BE2C (cell line): ENCODE results near the gene APOOL. TPM values are rescaled to one million over a fixed set of nuclear protein-coding genes. Genes with fewer than 3 reads are reported as not detected.
A peak's percentile ranks its signal among the peaks of the same experiment; 100 is the strongest.
"Not testable (repeated sequence)": the region's sequence is repeated elsewhere in the genome, so short reads cannot be mapped to it uniquely, and the experiment has no call there.

Experiments
- DNase-seq: peaks from one replicate; pipeline ENCODE4 v3.0.0-alpha.2; 2020
- H3K27me3 ChIP-seq: fragments of 250-450 bp; sonication (Bioruptor Pico); 2 replicates; pipeline ENCODE4 v1.5.1; 2020; ENCODE audit warnings: mild to moderate bottlenecking
- H3K36me3 ChIP-seq: fragments of 250-450 bp; sonication (Bioruptor Pico); 2 replicates; pipeline ENCODE4 v1.5.1; 2020; ENCODE audit warnings: mild to moderate bottlenecking
- H3K4me1 ChIP-seq: fragments of 250-450 bp; sonication (Bioruptor Pico); 2 replicates; pipeline ENCODE4 v1.5.1; 2020
- H3K4me3 ChIP-seq: 2 replicates; pipeline ENCODE4 v1.5.1; 2011; ENCODE audit warnings: low read depth, low read length
- H3K9me3 ChIP-seq: fragments of 250-450 bp; sonication (Bioruptor Pico); 2 replicates; pipeline ENCODE4 v1.5.1; 2020
- CTCF ChIP-seq: IDR thresholded peaks from 2 replicates; pipeline ENCODE4 v1.5.1; 2012; ENCODE audit warnings: mild to moderate bottlenecking, low read depth, low read length
- polyA plus RNA-seq: library from polyadenylated mRNA; unstranded; fragments of >200 nt; gene quantifications from one replicate; pipeline ENCODE4 v1.2.1, GENCODE V29; 2012; ENCODE audit warnings: low read depth, missing spikeins; ENCODE audit not compliant: insufficient read length, insufficient read depth

APOOL gene, protein sequence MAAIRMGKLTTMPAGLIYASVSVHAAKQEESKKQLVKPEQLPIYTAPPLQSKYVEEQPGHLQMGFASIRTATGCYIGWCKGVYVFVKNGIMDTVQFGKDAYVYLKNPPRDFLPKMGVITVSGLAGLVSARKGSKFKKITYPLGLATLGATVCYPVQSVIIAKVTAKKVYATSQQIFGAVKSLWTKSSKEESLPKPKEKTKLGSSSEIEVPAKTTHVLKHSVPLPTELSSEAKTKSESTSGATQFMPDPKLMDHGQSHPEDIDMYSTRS
- 4.8 TPM for polyA plus RNA-seq

DNA sequence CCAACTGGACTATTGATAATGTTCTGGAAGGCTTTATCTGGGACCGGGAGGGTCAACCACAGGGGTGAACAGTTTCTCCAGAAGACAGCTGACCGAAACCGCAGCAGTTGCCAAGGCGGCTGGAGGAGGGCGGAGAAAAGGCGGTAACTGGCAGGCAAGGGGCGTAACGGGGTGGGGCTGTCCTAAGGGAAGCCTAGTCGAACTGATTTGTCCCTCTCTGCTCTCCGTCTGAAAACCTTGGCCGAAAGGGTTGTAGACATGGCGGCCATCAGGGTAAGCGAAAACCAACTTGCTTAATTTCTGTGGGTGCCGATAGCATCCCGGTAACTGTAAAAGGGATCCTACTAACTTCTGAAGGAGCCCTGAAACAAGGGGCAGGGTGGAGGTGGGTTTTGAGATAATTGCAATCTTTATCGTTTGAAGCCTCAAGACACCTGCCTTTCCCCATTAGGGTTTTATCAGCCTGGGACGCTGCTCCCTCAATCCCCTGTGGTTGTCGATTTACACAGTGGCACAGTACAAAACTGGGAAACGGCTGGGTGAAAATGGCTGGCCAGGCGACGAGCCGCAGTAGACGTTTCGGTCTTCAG is at the start of gene APOOL:
APOOL (plus strand) TSS at position 223 of the 590 bp plus-strand sequence; CDS start at position 259, 36 bp downstream.
- TF ChIP-seq CTCF = no peak
- Histone ChIP-seq H3K9me3 (no peaks in the 10 kb centered on the region), H3K4me3 (peak within 1 kb of the TSS; percentile 92), H3K27me3 (no peaks in the 10 kb centered on the region), H3K4me1 (no peaks in the 10 kb centered on the region), H3K36me3 (no peaks in the 10 kb centered on the region)
- peak; percentile 86 for DNase-seq

DNA sequence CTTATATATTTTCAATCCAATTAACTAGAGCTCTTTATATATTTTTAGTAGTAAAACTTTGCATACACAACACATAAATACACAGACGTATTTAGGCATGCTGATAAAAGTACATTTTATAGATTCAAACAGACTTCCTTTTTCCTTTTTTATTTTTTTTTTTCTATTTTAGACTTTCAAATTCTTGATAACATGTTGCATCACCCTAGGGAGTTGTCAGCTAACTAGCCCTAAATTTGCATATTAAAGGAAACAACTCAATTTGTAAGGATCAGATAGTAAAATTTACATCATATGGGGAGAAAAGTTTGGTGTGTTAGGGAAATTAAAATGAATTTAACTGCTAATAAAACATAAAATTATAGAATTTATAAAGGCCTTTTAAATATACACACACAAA is 47.4 kb upstream of the APOOL start:
- DNase-seq = no peak
- no peak for TF ChIP-seq CTCF
- Histone ChIP-seq H3K36me3 (no peaks in the 10 kb centered on the region), H3K4me3 (no peak overlapping the region), H3K9me3 (no peaks in the 10 kb centered on the region), H3K4me1 (no peaks in the 10 kb centered on the region), H3K27me3 (no peaks in the 10 kb centered on the region)

GRCh38 chrX:84974803-84975202 is 28.9 kb upstream of the APOOL start:
- Histone ChIP-seq H3K4me1 (no peaks in the 10 kb centered on the region), H3K27me3 (no peaks in the 10 kb centered on the region), H3K36me3 (no peaks in the 10 kb centered on the region), H3K9me3 (no peaks in the 10 kb centered on the region), H3K4me3 (no peak overlapping the region)
- DNase-seq = no peak
- no peak for TF ChIP-seq CTCF

DNA sequence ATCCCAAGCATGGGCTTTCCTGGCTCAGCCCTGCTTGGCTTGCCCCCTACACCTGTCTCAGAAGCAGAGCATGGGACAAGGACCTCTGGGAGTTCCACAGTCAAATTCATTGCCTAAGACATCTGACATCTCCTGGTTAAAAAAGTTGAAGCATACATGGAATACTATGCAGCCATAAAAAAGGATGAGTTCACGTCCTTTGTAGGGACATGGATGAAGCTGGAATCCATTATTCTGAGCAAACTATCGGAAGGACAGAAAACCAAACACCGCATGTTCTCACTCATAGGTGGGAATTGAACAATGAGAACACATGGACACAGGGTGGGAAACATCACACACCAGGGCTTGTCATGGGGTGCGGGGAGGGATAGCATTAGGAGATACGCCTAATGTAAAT is 11.9 kb upstream of the APOOL start:
- DNase-seq = not testable (repeated sequence)

DNA sequence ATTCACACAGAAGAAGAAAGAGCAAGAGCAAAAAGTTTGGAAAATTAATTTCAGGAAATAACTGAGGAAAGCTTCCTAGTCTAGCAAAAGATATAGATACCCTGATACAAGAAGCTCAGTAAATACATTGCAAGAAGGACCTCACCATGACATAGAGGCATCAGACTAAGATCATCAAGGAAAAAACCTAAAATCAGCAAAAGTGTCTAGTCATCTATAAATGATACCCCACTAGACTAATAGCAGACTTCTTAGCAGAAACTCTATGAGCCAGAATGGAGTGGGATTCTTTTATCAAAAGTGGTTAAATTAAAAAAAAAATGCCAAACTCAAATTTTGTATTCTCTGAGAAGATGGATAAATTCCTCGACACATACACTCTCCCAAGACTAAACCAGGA is 10.5 kb upstream of the APOOL start:
- no peak overlapping the region for H3K4me3 ChIP-seq
- H3K36me3 ChIP-seq = no peaks in the 10 kb centered on the region
- H3K27me3 ChIP-seq = no peaks in the 10 kb centered on the region
- H3K9me3 ChIP-seq = no peaks in the 10 kb centered on the region
- TF ChIP-seq CTCF = no peak
- no peak for DNase-seq
- no peaks in the 10 kb centered on the region for H3K4me1 ChIP-seq

More for the DNA sequence above, 11.9 kb upstream of the APOOL start:
- not testable (repeated sequence) for H3K27me3 ChIP-seq, H3K36me3 ChIP-seq, H3K9me3 ChIP-seq, H3K4me3 ChIP-seq, H3K4me1 ChIP-seq

DNA sequence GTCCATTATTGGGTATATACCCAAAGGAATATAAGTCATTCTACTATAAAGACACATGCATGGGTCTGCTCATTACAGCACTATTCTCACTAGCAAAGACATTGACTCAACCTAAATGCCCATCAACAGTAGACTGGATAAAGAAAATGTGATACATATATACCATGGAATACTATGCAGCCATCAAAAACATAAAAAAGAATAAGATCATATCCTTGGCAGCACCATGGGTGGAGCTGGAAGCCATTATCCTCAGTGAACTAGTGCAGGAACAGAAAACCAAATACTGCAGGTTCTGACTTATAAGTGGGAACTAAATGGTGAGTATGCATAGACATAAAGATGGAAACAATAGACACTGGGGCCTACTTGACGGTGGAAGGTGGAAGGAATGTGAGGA is 2.3 kb upstream of the APOOL start:
- no peaks in the 10 kb centered on the region for H3K27me3 ChIP-seq
- no peak for TF ChIP-seq CTCF
- H3K4me3 ChIP-seq = no peak overlapping the region
- no peaks in the 10 kb centered on the region for H3K36me3 ChIP-seq
- no peaks in the 10 kb centered on the region for H3K9me3 ChIP-seq
- no peaks in the 10 kb centered on the region for H3K4me1 ChIP-seq
- no peak for DNase-seq
